Suppressor macrophage treated with lipopolysaccharide for 1 hour (primary cell): ENCODE measurements around the gene FSD2.

ENCODE experiments used
- DNase-seq, 3 donors: peaks; one replicate each; pipeline ENCODE4 v3.0.0-alpha.2; 2020 to 2022

The FSD2 gene

DNA sequence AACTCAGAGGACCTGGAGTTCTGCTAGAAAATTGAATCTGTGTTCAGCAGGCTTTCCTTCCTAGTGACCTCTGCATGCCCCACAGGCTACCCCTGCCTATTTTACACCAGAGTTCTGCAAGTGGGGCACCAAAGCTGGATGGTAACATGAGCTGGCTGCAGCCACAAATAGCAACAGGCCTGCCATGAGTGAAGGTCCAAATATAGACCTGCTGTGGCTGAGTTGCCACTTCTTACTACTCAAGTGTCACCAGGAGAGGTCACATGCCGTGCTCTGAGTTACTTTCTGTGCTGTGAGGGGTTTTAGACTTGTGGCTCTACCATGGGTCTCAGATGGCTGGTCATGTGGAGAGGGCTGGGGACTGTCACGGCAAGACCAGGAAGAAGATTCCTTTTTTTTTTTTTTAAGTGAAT, at the start of gene FSD2:
Gene FSD2, minus strand, starts transcription at position 76 of the 413 bp plus-strand sequence. CDS start 18,679 bp downstream, outside the sequence.
- DNase-seq, result peak; percentile 21 to 46 (median 28)

GRCh38 chr15:82854554-82854953, 48.7 kb upstream of the FSD2 start:
- no peak for DNase-seq

DNA sequence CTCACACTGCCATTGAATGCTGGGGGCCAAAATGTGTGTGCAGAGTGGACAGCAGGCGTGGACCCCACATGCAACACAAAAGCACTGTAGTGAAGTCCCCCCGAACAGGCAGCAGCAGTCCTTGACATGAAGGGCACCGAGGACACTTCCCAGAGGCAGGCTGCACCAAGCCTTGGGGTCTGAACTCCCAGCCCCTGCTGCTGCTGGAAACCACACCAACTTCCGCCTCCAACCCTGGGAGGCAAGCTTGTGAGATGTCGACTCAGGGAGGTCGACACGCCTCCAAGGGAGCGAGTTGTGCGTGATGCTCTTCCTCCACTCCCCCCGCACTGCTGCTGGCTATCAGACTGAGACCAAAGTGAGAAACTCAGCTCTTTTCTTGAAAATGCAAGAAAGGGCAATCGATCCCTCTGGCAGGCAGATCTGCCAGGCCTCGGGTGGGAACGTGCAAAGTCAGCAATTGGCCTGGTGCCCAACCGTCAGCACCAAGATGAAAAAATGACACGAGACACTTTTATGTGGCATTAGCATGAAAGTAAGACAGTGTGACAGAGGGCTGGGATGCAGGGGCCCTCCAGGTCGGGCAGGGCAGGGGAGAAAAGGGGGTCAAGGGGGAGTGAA, 47.2 kb upstream of the FSD2 start:
- DNase-seq, result peak in 1 of 3 donors; percentile 30

DNA sequence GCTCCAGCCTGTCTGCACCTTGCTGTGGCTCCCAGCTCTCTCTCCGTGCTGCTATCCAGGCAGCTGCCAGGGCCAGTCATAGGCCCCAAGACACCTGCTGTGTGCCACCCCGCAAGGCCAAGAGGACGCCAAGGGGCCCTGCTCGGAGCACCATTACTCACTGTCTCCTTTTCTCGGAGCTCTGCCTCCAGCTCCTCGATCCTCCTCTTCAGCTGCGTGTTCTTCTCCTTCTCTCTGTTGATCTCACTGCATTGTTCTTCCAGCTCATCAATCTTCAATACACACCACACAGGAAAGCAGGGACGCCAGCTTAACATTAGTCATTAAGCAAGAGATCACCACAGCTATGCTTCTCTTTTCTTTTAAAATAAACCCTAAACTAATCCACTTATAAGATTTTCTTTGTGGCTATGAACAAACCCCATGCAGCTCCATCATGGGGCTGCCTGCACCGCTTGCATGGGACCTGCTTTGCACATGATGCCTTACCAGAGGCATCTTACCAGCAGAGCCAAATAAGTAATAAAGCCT, 46.2 kb upstream of the FSD2 start:
- no peak for DNase-seq

- no peak for DNase-seq
Observed at GRCh38 chr15:82851306-82851850, 45.5 kb upstream of the FSD2 start.

DNA sequence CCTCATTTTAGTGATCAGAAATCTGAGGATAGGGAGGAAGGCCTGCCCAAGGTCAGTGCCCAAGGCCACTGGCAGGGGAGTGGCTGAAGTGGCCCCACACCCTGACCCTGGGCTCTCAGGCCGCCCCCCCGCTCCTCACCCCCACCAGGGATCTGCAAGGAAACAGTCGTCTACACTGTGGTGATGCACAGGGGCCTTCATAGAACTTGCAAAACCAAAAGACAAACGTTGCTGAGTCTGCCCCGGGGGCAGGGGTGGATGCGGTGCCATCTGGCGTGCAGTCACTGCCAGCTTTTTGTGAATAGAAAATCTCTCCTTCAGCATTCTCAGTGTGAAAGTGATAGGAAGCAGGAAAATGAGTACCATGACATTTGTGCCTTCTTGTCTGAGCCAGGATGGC, 44.9 kb upstream of the FSD2 start:
- DNase-seq, result no peak

GRCh38 chr15:82849556-82850512, 44.0 kb upstream of the FSD2 start:
- DNase-seq, result peak; percentile 81 to 87 (median 83)

DNA sequence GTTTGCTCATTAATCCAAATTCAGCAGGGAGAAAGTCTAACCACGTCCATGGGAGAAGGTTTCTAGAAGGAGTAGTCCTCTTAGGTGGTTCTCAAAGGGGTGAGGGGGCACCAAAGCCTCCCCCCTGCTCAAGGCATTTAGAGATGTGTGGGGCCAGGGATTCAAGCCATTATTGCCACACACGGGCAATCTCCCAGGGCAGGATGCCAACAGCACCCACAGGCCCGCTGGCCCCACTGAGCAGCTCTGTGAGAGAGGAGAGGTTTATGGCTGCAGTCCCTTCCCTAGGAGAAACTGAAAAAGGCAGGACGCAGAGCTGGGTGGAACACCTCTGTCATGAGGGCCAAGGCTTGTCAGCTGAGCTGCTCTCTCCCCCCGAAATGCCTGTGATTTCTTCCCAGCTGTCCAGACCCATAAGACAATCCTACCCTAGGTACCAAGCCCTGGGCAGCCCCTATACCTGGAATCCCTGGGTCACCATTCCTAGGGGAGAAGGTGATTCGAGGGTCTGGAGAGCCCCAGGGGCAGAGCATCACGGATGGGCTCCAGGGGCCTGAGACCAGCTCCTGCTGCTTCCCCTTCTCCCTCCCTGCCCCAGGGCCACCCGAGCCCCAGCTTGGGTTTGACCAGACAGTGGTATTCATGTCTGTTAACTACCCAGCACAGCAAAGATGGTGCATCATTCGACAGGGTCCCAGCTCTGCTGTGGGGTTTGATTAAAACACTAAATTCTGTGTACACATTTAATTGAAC, 42.5 kb upstream of the FSD2 start:
- DNase-seq, result no peak

- no peak for DNase-seq
Observed at GRCh38 chr15:82847703-82848102, 41.8 kb upstream of the FSD2 start.

DNA sequence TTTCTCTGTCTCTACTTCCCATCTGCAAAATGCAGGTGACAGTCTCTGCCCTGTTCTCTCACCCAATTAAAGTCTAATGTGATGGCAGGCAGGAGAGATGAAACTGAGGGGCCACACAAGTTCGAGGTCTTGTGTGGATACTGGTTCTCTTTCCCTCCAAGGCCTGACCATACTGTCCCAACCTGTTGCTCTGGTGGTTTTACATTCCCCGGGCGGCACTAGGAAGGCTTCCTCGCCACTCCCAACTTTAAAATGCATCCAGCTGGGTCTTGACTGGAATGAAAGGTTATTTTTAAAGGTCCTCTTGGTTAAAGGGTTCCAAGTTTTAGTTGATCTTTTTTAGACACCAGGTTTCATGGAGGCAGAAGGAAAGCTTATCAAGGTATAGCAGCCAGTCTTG, 40.8 kb upstream of the FSD2 start:
- DNase-seq, result no peak

GRCh38 chr15:82845686-82846085, 39.8 kb upstream of the FSD2 start:
- DNase-seq, result no peak

GRCh38 chr15:82843566-82843965, 37.7 kb upstream of the FSD2 start:
- peak; percentile 61 to 79 (median 69) for DNase-seq

- DNase-seq, result peak; percentile 17 to 66 (median 54)
Observed at GRCh38 chr15:82840166-82840565, 34.3 kb upstream of the FSD2 start.

- peak; percentile 58 to 65 (median 64) for DNase-seq
Observed at GRCh38 chr15:82839136-82839535, 33.3 kb upstream of the FSD2 start.

GRCh38 chr15:82838096-82838735, 32.3 kb upstream of the FSD2 start:
- no peak for DNase-seq

DNA sequence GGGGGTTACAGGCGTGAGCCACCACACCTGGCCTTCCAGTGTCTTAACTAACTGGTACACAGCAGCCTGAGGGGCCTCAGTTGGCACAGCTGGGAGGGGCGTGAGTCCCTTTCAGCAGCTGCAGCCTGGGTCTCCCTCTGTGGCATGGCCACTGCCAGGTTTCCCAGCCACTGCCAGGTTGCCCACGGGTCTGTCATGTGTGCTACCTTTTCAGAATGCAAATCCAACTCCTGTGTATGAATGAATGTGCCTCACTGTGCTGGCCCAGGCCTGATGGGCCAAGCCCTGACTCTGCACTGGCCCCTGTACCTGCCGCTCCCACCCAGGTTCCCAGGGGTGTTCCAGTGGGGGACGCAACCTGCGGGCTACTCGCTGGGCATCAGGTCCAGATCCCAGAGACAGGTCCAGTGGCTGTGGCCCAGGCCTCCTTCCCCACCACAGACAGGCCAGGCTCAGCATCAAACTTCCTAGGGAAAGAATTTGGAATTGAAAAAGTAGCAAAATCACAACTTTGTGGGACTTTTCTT, 29.6 kb upstream of the FSD2 start:
- no peak for DNase-seq

DNA sequence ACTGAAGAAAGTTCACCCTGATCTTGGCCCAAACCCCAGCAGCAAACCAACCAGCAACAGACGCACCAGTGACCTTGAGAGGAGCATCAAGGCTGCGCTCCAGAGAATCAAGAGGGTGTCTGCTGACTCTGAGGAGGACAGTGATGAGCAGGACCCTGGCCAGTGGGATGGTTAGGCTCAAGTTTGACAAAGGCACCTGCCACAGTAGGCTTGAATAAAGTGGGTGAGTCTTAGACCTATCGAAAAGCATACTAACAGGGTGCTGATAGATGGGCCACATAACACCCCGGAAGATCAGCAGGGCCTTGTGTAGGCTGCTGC, 27.5 kb upstream of the FSD2 start:
- no peak for DNase-seq

DNA sequence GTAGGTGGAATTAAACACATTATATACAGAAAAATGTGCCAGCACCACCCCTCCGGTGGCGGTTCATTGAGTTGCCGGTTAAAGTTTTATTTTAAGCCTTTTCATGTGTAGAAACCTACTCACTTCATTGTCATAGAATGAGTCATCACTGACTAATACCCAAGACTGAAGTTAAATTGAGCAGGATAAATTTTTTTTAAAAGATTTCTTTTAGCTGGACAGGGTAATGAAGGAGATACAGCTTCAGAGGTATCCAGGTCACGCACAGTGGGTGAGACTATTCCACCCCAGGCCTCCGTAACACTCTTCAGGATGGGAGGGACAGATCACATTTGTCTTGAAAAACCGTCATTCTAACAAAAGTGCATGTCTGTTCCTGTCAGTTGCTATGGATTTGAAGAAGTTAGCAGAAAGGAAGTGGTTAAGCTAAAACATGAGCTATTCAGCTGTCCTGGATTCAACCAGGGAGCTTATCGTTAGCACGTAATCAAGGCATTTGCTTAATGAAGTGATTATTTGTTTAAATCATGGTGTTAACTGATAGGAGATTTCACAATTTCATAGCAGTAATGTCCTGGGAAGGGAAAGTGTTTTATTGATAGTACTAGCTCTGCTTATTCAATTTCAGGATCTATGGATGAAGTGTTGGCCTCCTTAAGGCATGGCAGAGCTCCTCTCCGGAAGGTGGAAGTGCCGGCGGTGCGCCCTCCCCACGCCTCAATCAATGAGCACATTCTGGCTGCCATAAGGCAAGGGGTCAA, 26.9 kb upstream of the FSD2 start:
- DNase-seq, result peak; percentile 70 to 92 (median 92)

GRCh38 chr15:82831894-82832600, 26.2 kb upstream of the FSD2 start:
- DNase-seq, result no peak

- DNase-seq, result no peak
Observed at GRCh38 chr15:82830427-82831173, 24.7 kb upstream of the FSD2 start.
